Neural cell (in vitro differentiated cells): ENCODE measurements around the gene SPIB. TPM values are rescaled to one million over a fixed set of nuclear protein-coding genes. Genes with fewer than 3 reads are reported as not detected.

Experiments used
- H2AFZ ChIP-seq: fragments of 200-600, 300-800 bp; sonication (generic), shearing (Covaris generic); 2 replicates; pipeline ENCODE4 v1.6.0; 2014; ENCODE audit warnings: low read depth, mild to moderate bottlenecking, antibody characterized with exemption, low read length, moderate library complexity
- H3F3A ChIP-seq: fragments of 200-600 bp; shearing (Covaris generic); 2 replicates; pipeline ENCODE4 v1.6.1; 2016; ENCODE audit warnings: mild to moderate bottlenecking, moderate library complexity, mixed read lengths, antibody characterized with exemption, low read length; ENCODE audit not compliant: insufficient read depth, poor library complexity, severe bottlenecking
- H3K27ac ChIP-seq: fragments of 200-600, 300-800 bp; sonication (generic), shearing (Covaris generic); 2 replicates; pipeline ENCODE4 v1.5.1; 2014; ENCODE audit warnings: mild to moderate bottlenecking, low read length, moderate library complexity
- H3K27me3 ChIP-seq: fragments of 300-800, 200-600 bp; sonication (generic), shearing (Covaris generic); 2 replicates; pipeline ENCODE4 v1.6.0; 2014; ENCODE audit warnings: mild to moderate bottlenecking, low read depth, low read length, moderate library complexity; ENCODE audit not compliant: insufficient read depth
- H3K36me3 ChIP-seq: fragments of 300-800, 200-600 bp; sonication (generic), shearing (Covaris generic); 2 replicates; pipeline ENCODE4 v1.5.1; 2014; ENCODE audit warnings: mild to moderate bottlenecking, antibody characterized with exemption, low read length, moderate library complexity; ENCODE audit not compliant: insufficient read depth
- H3K4me2 ChIP-seq: fragments of 300-800, 200-600 bp; sonication (generic), shearing (Covaris generic); 2 replicates; pipeline ENCODE4 v1.6.0; 2014; ENCODE audit warnings: mild to moderate bottlenecking, low read length
- H3K4me3 ChIP-seq: fragments of 300-800, 200-600 bp; sonication (generic), shearing (Covaris generic); 2 replicates; pipeline ENCODE4 v1.5.1; 2014; ENCODE audit warnings: mild to moderate bottlenecking, low read length, moderate library complexity
- H3K79me2 ChIP-seq: fragments of 200-600 bp; shearing (Covaris generic); replicated peaks from 2 replicates; pipeline ENCODE4 v1.6.0; 2014; ENCODE audit warnings: mild to moderate bottlenecking, low read length, moderate library complexity; ENCODE audit not compliant: insufficient read depth
- H3K9ac ChIP-seq: fragments of 300-800, 200-600 bp; sonication (generic), shearing (Covaris generic); 2 replicates; pipeline ENCODE4 v1.6.1; 2016; ENCODE audit warnings: mild to moderate bottlenecking, low read length, mixed read lengths
- H3K9me2 ChIP-seq: fragments of 200-600 bp; shearing (Covaris generic); 2 replicates; pipeline ENCODE4 v1.6.1; 2016; ENCODE audit warnings: mild to moderate bottlenecking, low read length, mixed read lengths; ENCODE audit not compliant: insufficient read depth
- H3K9me3 ChIP-seq: fragments of 200-600, 300-800 bp; sonication (generic), shearing (Covaris generic); 2 replicates; pipeline ENCODE4 v1.6.1; 2016; ENCODE audit warnings: mild to moderate bottlenecking, mixed run types, low read length, moderate library complexity, mixed read lengths
- H4K20me1 ChIP-seq: fragments of 200-600 bp; shearing (Covaris generic); 2 replicates; pipeline ENCODE4 v1.6.1; 2016; ENCODE audit warnings: mild to moderate bottlenecking, mixed run types; ENCODE audit not compliant: insufficient read depth
- EP300 ChIP-seq: fragments of 450-650 bp; conservative IDR thresholded peaks from 2 replicates; pipeline ENCODE4 v1.6.1; 2014; ENCODE audit warnings: antibody characterized with exemption, mild to moderate bottlenecking, moderate library complexity; ENCODE audit not compliant: poor library complexity, severe bottlenecking
- EZH2 ChIP-seq: fragments of 200-600, 300-800 bp; shearing (Covaris generic), sonication (generic); IDR thresholded peaks from 2 replicates; pipeline ENCODE4 v1.6.1; 2014; ENCODE audit warnings: antibody characterized with exemption, low read length, borderline replicate concordance, mild to moderate bottlenecking; ENCODE audit not compliant: insufficient read depth, poor library complexity, severe bottlenecking
- POLR2AphosphoS5 ChIP-seq: IDR thresholded peaks from 2 replicates; pipeline ENCODE4 v1.6.1; 2012
- RAD21 ChIP-seq: fragments of 450-650 bp; conservative IDR thresholded peaks from 2 replicates; pipeline ENCODE4 v1.6.1; 2014; ENCODE audit warnings: antibody characterized with exemption, mild to moderate bottlenecking, moderate library complexity
- SMC3 ChIP-seq: fragments of 450-650 bp; conservative IDR thresholded peaks from 2 replicates; pipeline ENCODE4 v1.6.1; 2014; ENCODE audit warnings: antibody characterized with exemption, mild to moderate bottlenecking, moderate library complexity; ENCODE audit not compliant: poor library complexity
- TAF1 ChIP-seq: IDR thresholded peaks from 2 replicates; pipeline ENCODE4 v1.6.1; 2012; ENCODE audit warnings: low read depth
- polyA plus RNA-seq: library from polyadenylated mRNA; depleted of rRNA; stranded (reverse); fragments of >200 nt; gene quantifications from 2 replicates; pipeline ENCODE4 v1.2.3, GENCODE V29; 2014
- TF ChIP-seq, protein P1 (sequence below): IDR thresholded peaks from 2 replicates; pipeline ENCODE4 v1.6.1; 2012; ENCODE audit warnings: borderline replicate concordance
- TF ChIP-seq, protein P2 (sequence below): fragments of 450-650 bp; IDR thresholded peaks from 2 replicates; pipeline ENCODE4 v1.5.1; 2014; ENCODE audit warnings: antibody characterized with exemption, mild to moderate bottlenecking, moderate library complexity; ENCODE audit not compliant: poor library complexity, severe bottlenecking

The SPIB gene
- polyA plus RNA-seq, 1 donor from 2014 or later: not detected

DNA sequence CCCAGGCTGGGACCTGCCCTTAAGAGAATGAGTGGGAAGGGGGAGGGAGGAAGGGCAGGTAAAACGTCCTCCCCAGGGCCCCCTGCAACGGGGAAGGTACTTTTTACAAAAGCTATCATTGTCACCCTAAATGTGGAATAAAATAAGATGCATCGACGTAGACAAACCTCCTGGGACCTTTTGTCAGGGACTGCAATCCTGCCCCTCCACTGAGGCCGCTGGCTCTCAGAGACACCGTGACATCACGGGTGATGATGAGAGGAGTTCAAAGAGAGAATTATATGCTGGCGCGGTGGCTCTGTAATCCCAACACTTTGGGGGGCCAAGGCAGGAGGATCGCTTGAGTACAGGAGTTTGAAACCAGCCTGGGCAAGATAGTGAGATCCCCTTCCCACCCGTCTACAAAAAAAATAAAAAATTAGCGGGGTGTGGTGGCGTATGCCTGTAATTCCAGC is 12.2 kb downstream of the SPIB start:
- peak overlapping the region; percentile 76 for H3K4me3 ChIP-seq
- no peaks in the 10 kb centered on the region for H3K9me3 ChIP-seq
- H2AFZ ChIP-seq: no peak overlapping the region
- H3K36me3 ChIP-seq: no peaks in the 10 kb centered on the region
- H3K9me2 ChIP-seq: no peaks in the 10 kb centered on the region
- H3K79me2 ChIP-seq: no peaks in the 10 kb centered on the region
- H4K20me1 ChIP-seq: no peaks in the 10 kb centered on the region
- no peak overlapping the region for H3K4me2 ChIP-seq
- H3K27ac ChIP-seq: no peak overlapping the region
- H3F3A ChIP-seq: no peaks in the 10 kb centered on the region
- H3K9ac ChIP-seq: peak overlapping the region; percentile 62
- H3K27me3 ChIP-seq: peaks cover 5% of the 10 kb centered on the region
- TF ChIP-seq POLR2AphosphoS5: no peak
- TF ChIP-seq, protein P1, sequence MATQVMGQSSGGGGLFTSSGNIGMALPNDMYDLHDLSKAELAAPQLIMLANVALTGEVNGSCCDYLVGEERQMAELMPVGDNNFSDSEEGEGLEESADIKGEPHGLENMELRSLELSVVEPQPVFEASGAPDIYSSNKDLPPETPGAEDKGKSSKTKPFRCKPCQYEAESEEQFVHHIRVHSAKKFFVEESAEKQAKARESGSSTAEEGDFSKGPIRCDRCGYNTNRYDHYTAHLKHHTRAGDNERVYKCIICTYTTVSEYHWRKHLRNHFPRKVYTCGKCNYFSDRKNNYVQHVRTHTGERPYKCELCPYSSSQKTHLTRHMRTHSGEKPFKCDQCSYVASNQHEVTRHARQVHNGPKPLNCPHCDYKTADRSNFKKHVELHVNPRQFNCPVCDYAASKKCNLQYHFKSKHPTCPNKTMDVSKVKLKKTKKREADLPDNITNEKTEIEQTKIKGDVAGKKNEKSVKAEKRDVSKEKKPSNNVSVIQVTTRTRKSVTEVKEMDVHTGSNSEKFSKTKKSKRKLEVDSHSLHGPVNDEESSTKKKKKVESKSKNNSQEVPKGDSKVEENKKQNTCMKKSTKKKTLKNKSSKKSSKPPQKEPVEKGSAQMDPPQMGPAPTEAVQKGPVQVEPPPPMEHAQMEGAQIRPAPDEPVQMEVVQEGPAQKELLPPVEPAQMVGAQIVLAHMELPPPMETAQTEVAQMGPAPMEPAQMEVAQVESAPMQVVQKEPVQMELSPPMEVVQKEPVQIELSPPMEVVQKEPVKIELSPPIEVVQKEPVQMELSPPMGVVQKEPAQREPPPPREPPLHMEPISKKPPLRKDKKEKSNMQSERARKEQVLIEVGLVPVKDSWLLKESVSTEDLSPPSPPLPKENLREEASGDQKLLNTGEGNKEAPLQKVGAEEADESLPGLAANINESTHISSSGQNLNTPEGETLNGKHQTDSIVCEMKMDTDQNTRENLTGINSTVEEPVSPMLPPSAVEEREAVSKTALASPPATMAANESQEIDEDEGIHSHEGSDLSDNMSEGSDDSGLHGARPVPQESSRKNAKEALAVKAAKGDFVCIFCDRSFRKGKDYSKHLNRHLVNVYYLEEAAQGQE: no peak
- TF ChIP-seq, protein P2, sequence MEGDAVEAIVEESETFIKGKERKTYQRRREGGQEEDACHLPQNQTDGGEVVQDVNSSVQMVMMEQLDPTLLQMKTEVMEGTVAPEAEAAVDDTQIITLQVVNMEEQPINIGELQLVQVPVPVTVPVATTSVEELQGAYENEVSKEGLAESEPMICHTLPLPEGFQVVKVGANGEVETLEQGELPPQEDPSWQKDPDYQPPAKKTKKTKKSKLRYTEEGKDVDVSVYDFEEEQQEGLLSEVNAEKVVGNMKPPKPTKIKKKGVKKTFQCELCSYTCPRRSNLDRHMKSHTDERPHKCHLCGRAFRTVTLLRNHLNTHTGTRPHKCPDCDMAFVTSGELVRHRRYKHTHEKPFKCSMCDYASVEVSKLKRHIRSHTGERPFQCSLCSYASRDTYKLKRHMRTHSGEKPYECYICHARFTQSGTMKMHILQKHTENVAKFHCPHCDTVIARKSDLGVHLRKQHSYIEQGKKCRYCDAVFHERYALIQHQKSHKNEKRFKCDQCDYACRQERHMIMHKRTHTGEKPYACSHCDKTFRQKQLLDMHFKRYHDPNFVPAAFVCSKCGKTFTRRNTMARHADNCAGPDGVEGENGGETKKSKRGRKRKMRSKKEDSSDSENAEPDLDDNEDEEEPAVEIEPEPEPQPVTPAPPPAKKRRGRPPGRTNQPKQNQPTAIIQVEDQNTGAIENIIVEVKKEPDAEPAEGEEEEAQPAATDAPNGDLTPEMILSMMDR: no peak
- no peak for TF ChIP-seq SMC3
- TF ChIP-seq EP300: no peak
- no peak for TF ChIP-seq RAD21
- no peak for TF ChIP-seq TAF1

DNA sequence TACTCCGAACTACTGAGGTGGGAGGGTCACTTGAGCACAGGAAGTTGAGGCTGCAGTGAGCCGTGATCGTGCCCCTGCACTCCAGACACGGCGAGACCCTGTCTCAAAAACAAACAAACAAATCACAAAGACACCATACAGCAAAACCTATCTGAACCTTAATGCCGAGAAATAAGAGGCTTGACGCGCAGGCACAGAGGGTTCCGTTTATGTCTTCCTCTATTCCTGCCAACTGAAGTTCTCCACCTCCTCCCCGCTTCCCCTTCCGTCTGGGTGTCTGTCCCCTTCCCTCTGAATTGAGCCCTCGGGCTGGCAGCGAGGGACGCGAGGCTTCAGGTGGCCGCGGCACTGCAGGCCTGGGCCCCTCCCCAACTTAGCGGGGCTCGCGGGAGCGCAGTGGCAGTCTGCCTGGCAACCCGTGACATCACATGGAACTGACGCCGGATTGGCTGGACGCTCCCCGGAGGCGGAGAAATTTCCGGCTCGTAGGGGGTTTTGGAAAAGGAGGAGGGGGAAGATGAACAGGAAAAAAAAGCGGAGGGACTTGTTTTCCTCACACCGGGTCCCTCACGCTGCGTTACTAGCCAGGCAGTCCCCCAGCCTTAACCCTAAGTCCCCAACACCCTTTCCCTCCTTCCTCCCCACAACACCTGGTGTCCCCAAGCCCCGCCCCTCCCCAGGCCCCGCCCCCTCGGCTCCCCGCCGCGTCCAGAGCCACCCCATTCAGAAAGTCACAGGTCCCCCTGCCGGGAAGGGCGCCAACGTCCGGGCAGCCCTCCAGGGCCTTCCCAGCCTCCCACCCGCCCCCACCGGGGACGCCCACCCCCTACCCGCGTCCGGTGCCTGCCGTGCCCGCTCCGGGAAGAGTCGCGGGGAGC is 12.8 kb downstream of the SPIB start:
- Histone ChIP-seq H3K79me2 (no peaks in the 10 kb centered on the region), H3K27me3 (peaks cover 5% of the 10 kb centered on the region), H2AFZ (no peak overlapping the region), H4K20me1 (no peaks in the 10 kb centered on the region), H3K9me3 (no peaks in the 10 kb centered on the region), H3K36me3 (no peaks in the 10 kb centered on the region), H3K9me2 (no peaks in the 10 kb centered on the region), H3K9ac (peak overlapping the region; percentile 62), H3K27ac (no peak overlapping the region), H3F3A (no peaks in the 10 kb centered on the region), H3K4me2 (no peak overlapping the region), H3K4me3 (peak overlapping the region; percentile 76)
- TF ChIP-seq POLR2AphosphoS5: no peak
- TF ChIP-seq, protein P2: no peak
- TF ChIP-seq TAF1: no peak
- no peak for TF ChIP-seq EZH2
- TF ChIP-seq, protein P1: no peak
